Heart left ventricle (tissue), 16 donors: ENCODE results near the gene TRIM3. TPM values are rescaled to one million over a fixed set of nuclear protein-coding genes. Genes with fewer than 3 reads are reported as not detected.

Source experiments
- ATAC-seq, 4 donors: fragments of 200-7000 bp; cut with Tn5 transposase; one replicate each; pipeline ENCODE4 v1.9.1; 2020 to 2022; ENCODE audit warnings: moderate library complexity in 4 of 4, mild to moderate bottlenecking in 3 of 4, moderate number of reproducible peaks in 1 of 4
- DNase-seq, 5 donors: peaks; one replicate each; pipeline ENCODE4 v3.0.0-alpha.2; 2020
- H3K27ac ChIP-seq, 12 donors: fragments of 200-600 bp; sonication (generic) in 4 of 12; one replicate each; pipeline versions ENCODE4 v1.5.0 to v1.8.0; 2016 to 2022; ENCODE audit warnings: mild to moderate bottlenecking in 2 of 12
- H3K27me3 ChIP-seq, 9 donors: fragments of 200-600 bp; sonication (generic) in 2 of 9; one replicate each; pipeline versions ENCODE4 v1.5.1 to v1.8.0; 2016 to 2022; ENCODE audit warnings: mild to moderate bottlenecking in 3 of 9
- H3K36me3 ChIP-seq, 9 donors: fragments of 200-600 bp; sonication (generic) in 2 of 9; one replicate each; pipeline versions ENCODE4 v1.5.0 to v1.8.0; 2018 to 2022; ENCODE audit warnings: mild to moderate bottlenecking in 2 of 9
- H3K4me1 ChIP-seq, 12 donors: fragments of 200-600 bp; sonication (generic) in 4 of 12; one replicate each; pipeline versions ENCODE4 v1.5.0 to v1.8.0; 2016 to 2022; ENCODE audit warnings: mild to moderate bottlenecking in 3 of 12
- H3K4me3 ChIP-seq, 12 donors: fragments of 200-600 bp; sonication (generic) in 4 of 12; one replicate each; pipeline versions ENCODE4 v1.5.0 to v1.8.0; 2017 to 2022; ENCODE audit warnings: mild to moderate bottlenecking in 9 of 12, moderate library complexity in 4 of 12
- H3K9me3 ChIP-seq, 12 donors: fragments of 200-600 bp; sonication (generic) in 4 of 12; one replicate each; pipeline versions ENCODE4 v1.5.0 to v1.8.0; 2016 to 2022; ENCODE audit warnings: mild to moderate bottlenecking in 1 of 12
- POLR2A ChIP-seq, 2 donors: fragments of 450-650 bp; IDR thresholded peaks; one replicate each; pipeline ENCODE4 v1.6.1; 2017; ENCODE audit warnings: antibody characterized with exemption in 2 of 2, mild to moderate bottlenecking in 2 of 2, moderate library complexity in 2 of 2
- WGBS, 4 donors: extraction: QIAGEN DNeasy Blood & Tissue Kit in 2 of 4; methylation state at CpG; one replicate each; pipeline versions ENCODE4 v1.1.5 to v1.1.7; 2013 to 2018; 5-methylcytosine and 5-hydroxymethylcytosine counted together
- intact Hi-C, 10 donors: fragments of 100-400 bp; cut with DNase I; formaldehyde crosslinking; loops; one replicate each; pipeline versions ENCODE4 v1.11.1 to v1.14.2; 2022
- polyA plus RNA-seq, 2 donors: library from polyadenylated mRNA; stranded (reverse); fragments of 200-250 nt; gene quantifications; one replicate each; pipeline ENCODE4 v1.2.3, GENCODE V29; 2013
- total RNA-seq, 9 donors: library from RNA; depleted of rRNA in 2 of 9; stranded (reverse); fragments of >200 nt in 2 of 9; fragmentation: NEBNext Ultra II Directional in 3 of 9; extraction: Animal tissue kit (Norgen Biotek cat#: 25700) in 3 of 9; gene quantifications; one replicate each; pipeline versions ENCODE4 v1.1.0 to v1.2.4, GENCODE V29; 2016 to 2023
- TF ChIP-seq, protein P1 (sequence below), 12 donors: fragments of 200-600 bp; sonication (generic) in 4 of 12; IDR thresholded peaks; one replicate each; pipeline versions ENCODE4 v1.5.0 to v1.8.0; 2018 to 2022; ENCODE audit warnings: antibody characterized with exemption in 12 of 12, mild to moderate bottlenecking in 5 of 12
- donor health status: ischemic (EF 13 %, LVEDD 7.1; RV severe dilation, severe dysfunction).
- donor health status: healthy with polysubstance abuse.
- donor health status: DM: no; HTN: yes; CAD: no.
- donor health status: DM: no; HTN: no; CAD: no.
- donor health status: ischemic (EF 25% LVEDD 6.9; RV normal size, moderate dysfunction).
- donor health status: ischemic (EF 25% LVEDD 5.7; RV mildly dilated, moderate dysfunction).
- donor health status: healthy.
- donor health status: DM: yes; HTN: yes; CAD: no.
- donor health status: ischemic (EF 35%, LVEDD 5.7; RV mildly dilated, moderate dysfunction).
- donor health status: nonischemic (EF 11% LVEDD 7.7; RV severe dilation, severe dysfunction).
- donor health status: DM: yes; HTN: yes; CAD: no.
- donor health status: PGD.
- donor health status: ischemic (EF 29% LVEDD 5.4; RV normal size, mild dysfunction).
- donor health status: nonischemic (EF 23%, LVEDD 6.1; RV moderate dilation, normal function).

The TRIM3 gene
- total and polyA plus RNA-seq, 11 donors: 7.7 to 18.8 (median 10.4) TPM

GRCh38 chr11:6410695-6411430, 62.9 kb downstream of the TRIM3 start:
- Histone ChIP-seq H3K9me3 (no peaks in the 10 kb centered on the region), H3K27ac (no peak overlapping the region), H3K27me3 (no peaks in the 10 kb centered on the region), H3K36me3 (peaks cover 0 to 36% (median 23%) of the 10 kb centered on the region in 9 donors), H3K4me1 (peaks cover 0 to 16% (median 0%) of the 10 kb centered on the region in 12 donors), H3K4me3 (no peak overlapping the region)
- ATAC-seq (peak in 1 of 4 donors; percentile 23), DNase-seq (no peak)
- 90 to 96% (median 94%) methylated on average over 19 to 23 of the region's 23 CpGs for WGBS, 4 donors
- TF ChIP-seq, protein P1, sequence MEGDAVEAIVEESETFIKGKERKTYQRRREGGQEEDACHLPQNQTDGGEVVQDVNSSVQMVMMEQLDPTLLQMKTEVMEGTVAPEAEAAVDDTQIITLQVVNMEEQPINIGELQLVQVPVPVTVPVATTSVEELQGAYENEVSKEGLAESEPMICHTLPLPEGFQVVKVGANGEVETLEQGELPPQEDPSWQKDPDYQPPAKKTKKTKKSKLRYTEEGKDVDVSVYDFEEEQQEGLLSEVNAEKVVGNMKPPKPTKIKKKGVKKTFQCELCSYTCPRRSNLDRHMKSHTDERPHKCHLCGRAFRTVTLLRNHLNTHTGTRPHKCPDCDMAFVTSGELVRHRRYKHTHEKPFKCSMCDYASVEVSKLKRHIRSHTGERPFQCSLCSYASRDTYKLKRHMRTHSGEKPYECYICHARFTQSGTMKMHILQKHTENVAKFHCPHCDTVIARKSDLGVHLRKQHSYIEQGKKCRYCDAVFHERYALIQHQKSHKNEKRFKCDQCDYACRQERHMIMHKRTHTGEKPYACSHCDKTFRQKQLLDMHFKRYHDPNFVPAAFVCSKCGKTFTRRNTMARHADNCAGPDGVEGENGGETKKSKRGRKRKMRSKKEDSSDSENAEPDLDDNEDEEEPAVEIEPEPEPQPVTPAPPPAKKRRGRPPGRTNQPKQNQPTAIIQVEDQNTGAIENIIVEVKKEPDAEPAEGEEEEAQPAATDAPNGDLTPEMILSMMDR (IDR thresholded peaks at IDR 0.05): no peak
- no peak for TF ChIP-seq POLR2A (IDR thresholded peaks at IDR 0.05)
- intact Hi-C loops: no loop called here

DNA sequence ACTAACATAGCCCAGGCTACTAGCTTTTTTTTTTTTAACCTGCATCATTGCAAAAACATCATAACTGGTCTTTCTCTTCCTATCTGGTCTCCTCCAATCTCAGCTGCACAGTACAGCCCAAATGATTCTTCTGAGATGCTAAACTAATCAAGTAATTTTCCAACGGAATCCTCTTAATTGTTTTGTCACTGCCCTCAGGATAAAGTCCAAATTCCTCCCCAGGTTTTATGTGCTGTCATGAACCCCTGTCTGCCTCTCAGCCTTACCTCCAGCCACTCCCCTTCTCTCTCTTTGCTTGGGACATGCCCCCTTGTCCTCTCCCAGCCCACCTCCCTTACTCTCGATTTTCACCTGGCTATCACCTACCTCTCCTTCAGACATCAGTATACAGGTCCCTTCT, 67.4 kb downstream of the TRIM3 start:
- WGBS, 4 donors: 51 to 58% (median 58%) methylated on average over 2 of the region's 2 CpGs
- peaks cover 0 to 54% (median 40%) of the 10 kb centered on the region in 9 donors for H3K36me3 ChIP-seq
- intact Hi-C loops: no loop called here
- ATAC-seq: no peak
- no peak overlapping the region for H3K4me3 ChIP-seq
- TF ChIP-seq, protein P1 (IDR thresholded peaks at IDR 0.05): no peak
- TF ChIP-seq POLR2A (IDR thresholded peaks at IDR 0.05): no peak
- DNase-seq: no peak
- no peaks in the 10 kb centered on the region for H3K27me3 ChIP-seq
- H3K4me1 ChIP-seq: peaks cover 0 to 18% (median 0%) of the 10 kb centered on the region in 12 donors
- H3K27ac ChIP-seq: no peak overlapping the region
- H3K9me3 ChIP-seq: no peaks in the 10 kb centered on the region

- H3K36me3 ChIP-seq: peaks cover 0 to 54% (median 43%) of the 10 kb centered on the region in 9 donors
- WGBS, 4 donors: 91 to 95% (median 93%) methylated on average over 6 of the region's 6 CpGs
- intact Hi-C loops: no loop called here
These were observed 67.9 kb downstream of the TRIM3 start for GRCh38 chr11:6405846-6406245.

DNA sequence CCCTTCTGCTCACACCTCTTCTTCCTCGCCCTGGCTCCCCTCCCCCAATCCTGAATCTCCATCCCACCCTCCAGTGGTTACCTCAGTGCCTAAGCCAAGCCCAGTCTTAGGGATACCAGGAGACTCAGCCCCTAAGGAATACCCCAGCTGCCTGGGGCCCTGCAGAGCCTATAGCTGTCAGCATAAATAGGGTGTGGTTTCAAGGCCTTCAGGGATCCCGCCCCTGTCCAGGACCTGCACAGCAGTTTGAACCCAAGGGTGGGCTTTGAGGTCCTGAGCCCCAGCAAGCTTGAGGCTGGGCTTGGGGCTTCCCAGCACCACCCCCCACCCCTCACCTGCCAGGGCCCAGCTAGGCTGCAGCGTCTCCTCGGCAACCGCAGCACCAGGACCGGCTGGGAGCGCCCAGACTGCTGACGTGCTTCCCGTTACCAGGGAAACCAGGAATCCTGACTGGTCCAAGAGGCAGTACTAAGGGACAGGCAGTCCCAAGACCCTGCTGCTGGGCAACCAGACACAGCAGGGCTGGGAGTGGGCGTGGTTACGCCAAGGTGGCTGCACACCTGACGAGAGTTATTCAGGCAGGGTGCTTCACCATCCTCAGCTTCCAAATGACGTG, 68.6 kb downstream of the TRIM3 start:
- H3K27ac ChIP-seq: no peak overlapping the region
- H3K4me1 ChIP-seq: peaks cover 0 to 18% (median 0%) of the 10 kb centered on the region in 12 donors
- no peak for DNase-seq
- H3K36me3 ChIP-seq: peaks cover 0 to 54% (median 43%) of the 10 kb centered on the region in 9 donors
- intact Hi-C loops: no loop called here
- H3K27me3 ChIP-seq: no peaks in the 10 kb centered on the region
- 82 to 90% (median 84%) methylated on average over 6 to 13 of the region's 13 CpGs for WGBS, 4 donors
- no peaks in the 10 kb centered on the region for H3K9me3 ChIP-seq
- ATAC-seq: peak in 1 of 4 donors; percentile 6
- TF ChIP-seq, protein P1 (IDR thresholded peaks at IDR 0.05): no peak
- TF ChIP-seq POLR2A (IDR thresholded peaks at IDR 0.05): no peak
- no peak overlapping the region for H3K4me3 ChIP-seq

More at GRCh38 chr11:6405846-6406245, 67.9 kb downstream of the TRIM3 start:
- Histone ChIP-seq H3K27ac (no peak overlapping the region), H3K9me3 (no peaks in the 10 kb centered on the region), H3K4me1 (peaks cover 0 to 18% (median 0%) of the 10 kb centered on the region in 12 donors), H3K27me3 (no peaks in the 10 kb centered on the region), H3K4me3 (no peak overlapping the region)
- ATAC-seq (no peak), DNase-seq (no peak)
- no peak for TF ChIP-seq POLR2A (IDR thresholded peaks at IDR 0.05)
- TF ChIP-seq, protein P1 (IDR thresholded peaks at IDR 0.05): no peak
